ENCODE measurements around the gene PLCG1.

The PLCG1 gene

GRCh38 chr20:41168281-41169161 lies 31.2 kb downstream of the PLCG1 start:
- no peak for DNase-seq

GRCh38 chr20:41169162-41169690 lies 31.9 kb downstream of the PLCG1 start:
- no peak for DNase-seq

GRCh38 chr20:41169791-41170351 lies 32.5 kb downstream of the PLCG1 start:
- DNase-seq: no peak

- no peak for DNase-seq
Measured at GRCh38 chr20:41170386-41171105, 33.2 kb downstream of the PLCG1 start.

GRCh38 chr20:41171736-41172295 lies 34.5 kb downstream of the PLCG1 start:
- DNase-seq: no peak

- no peak for DNase-seq
Measured at GRCh38 chr20:41172296-41173140, 35.2 kb downstream of the PLCG1 start.

GRCh38 chr20:41173161-41173721 lies 35.9 kb downstream of the PLCG1 start:
- DNase-seq: peak; percentile 52

- no peak for DNase-seq
Measured at GRCh38 chr20:41173791-41174341, 36.5 kb downstream of the PLCG1 start.

- DNase-seq: no peak
Measured at GRCh38 chr20:41174373-41174772, 37.0 kb downstream of the PLCG1 start.

- DNase-seq: no peak
Measured at GRCh38 chr20:41174782-41175181, 37.4 kb downstream of the PLCG1 start.

GRCh38 chr20:41175201-41175651 lies 37.9 kb downstream of the PLCG1 start:
- no peak for DNase-seq

GRCh38 chr20:41175727-41176330 lies 38.5 kb downstream of the PLCG1 start:
- no peak for DNase-seq

- DNase-seq: no peak
Measured at GRCh38 chr20:41176711-41177552, 39.6 kb downstream of the PLCG1 start.

GRCh38 chr20:41177636-41178035 lies 40.3 kb downstream of the PLCG1 start:
- DNase-seq: no peak

- DNase-seq: no peak
Measured at GRCh38 chr20:41178495-41178894, 41.2 kb downstream of the PLCG1 start.

GRCh38 chr20:41178904-41179432 lies 41.6 kb downstream of the PLCG1 start:
- DNase-seq: no peak

- no peak for DNase-seq
Measured at GRCh38 chr20:41179961-41180360, 42.6 kb downstream of the PLCG1 start.

GRCh38 chr20:41180599-41181333 lies 43.4 kb downstream of the PLCG1 start:
- no peak for DNase-seq

GRCh38 chr20:41181567-41181966 lies 44.2 kb downstream of the PLCG1 start:
- no peak for DNase-seq

All from CD4-positive, alpha-beta T cell treated with Interleukin-4 for 4 hours (primary cell).